Endothelial cell (in vitro differentiated cells): ENCODE data around the gene TTC23. TPM values are rescaled to one million over a fixed set of nuclear protein-coding genes. Genes with fewer than 3 reads are reported as not detected.

Experiments
- DNase-seq: peaks from one replicate; pipeline ENCODE4 v3.0.0; 2021; ENCODE audit warnings: low spot score
- H3K27ac Mint-ChIP-seq: one replicate; pipeline ENCODE4 v1.8.0; 2021; ENCODE audit warnings: mixed read lengths, inconsistent platforms; ENCODE audit not compliant: unreplicated experiment
- H3K27me3 Mint-ChIP-seq: one replicate; pipeline ENCODE4 v1.8.0; 2021; ENCODE audit warnings: mild to moderate bottlenecking, moderate library complexity, mixed read lengths, inconsistent platforms; ENCODE audit not compliant: unreplicated experiment
- H3K36me3 Mint-ChIP-seq: one replicate; pipeline ENCODE4 v1.8.0; 2021; ENCODE audit warnings: mild to moderate bottlenecking, low read depth, mixed read lengths, inconsistent platforms; ENCODE audit not compliant: unreplicated experiment
- H3K4me1 Mint-ChIP-seq: one replicate; pipeline ENCODE4 v1.8.0; 2021; ENCODE audit warnings: mild to moderate bottlenecking, mixed read lengths, inconsistent platforms; ENCODE audit not compliant: unreplicated experiment
- H3K4me3 Mint-ChIP-seq: one replicate; pipeline ENCODE4 v1.8.0; 2021; ENCODE audit warnings: mild to moderate bottlenecking, mixed read lengths, inconsistent platforms; ENCODE audit not compliant: unreplicated experiment
- H3K9me3 Mint-ChIP-seq: one replicate; pipeline ENCODE4 v1.8.0; 2021; ENCODE audit warnings: mixed read lengths, inconsistent platforms; ENCODE audit not compliant: unreplicated experiment
- CTCF ChIP-seq: fragments of 200-600 bp; sonication (generic); IDR thresholded peaks from one replicate; pipeline ENCODE4 v1.5.0; 2021; ENCODE audit warnings: antibody characterized with exemption; ENCODE audit not compliant: unreplicated experiment
- total RNA-seq: library from RNA; stranded (reverse); fragmentation: NEBNext Ultra II Directional; extraction: Animal tissue kit (Norgen Biotek cat#: 25700); gene quantifications from one replicate; pipeline ENCODE4 v1.2.1, GENCODE V29; 2021; ENCODE audit not compliant: unreplicated experiment

Gene TTC23
- total RNA-seq, 1 donor from 2014 or later, result 24.3 TPM

- H3K4me1 Mint-ChIP-seq, result peaks cover 4% of the 10 kb centered on the region
- peaks cover 1% of the 10 kb centered on the region for H3K27me3 Mint-ChIP-seq
- no peak overlapping the region for H3K27ac Mint-ChIP-seq
- DNase-seq, result no peak
- no peak for TF ChIP-seq CTCF
- H3K4me3 Mint-ChIP-seq, result no peak overlapping the region
- H3K36me3 Mint-ChIP-seq, result peaks cover 26% of the 10 kb centered on the region
- H3K9me3 Mint-ChIP-seq, result peaks cover 9% of the 10 kb centered on the region
Observed at GRCh38 chr15:99187936-99188335, 61.4 kb downstream of the TTC23 start.

GRCh38 chr15:99185414-99186130 is 63.8 kb downstream of the TTC23 start:
- Mint-ChIP-seq H3K27me3 (peaks cover 2% of the 10 kb centered on the region), H3K4me1 (peaks cover 16% of the 10 kb centered on the region), H3K9me3 (no peaks in the 10 kb centered on the region), H3K36me3 (peaks cover 7% of the 10 kb centered on the region), H3K4me3 (no peak overlapping the region), H3K27ac (no peak overlapping the region)
- TF ChIP-seq CTCF, result no peak
- DNase-seq, result no peak

GRCh38 chr15:99182791-99183190 is 66.6 kb downstream of the TTC23 start:
- Mint-ChIP-seq H3K27ac (no peak overlapping the region), H3K4me1 (peaks cover 16% of the 10 kb centered on the region)
- TF ChIP-seq CTCF, result no peak

GRCh38 chr15:99181545-99181971 is 67.8 kb downstream of the TTC23 start:
- peaks cover 10% of the 10 kb centered on the region for H3K36me3 Mint-ChIP-seq

More at GRCh38 chr15:99182791-99183190, 66.6 kb downstream of the TTC23 start:
- peaks cover 2% of the 10 kb centered on the region for H3K27me3 Mint-ChIP-seq
- DNase-seq, result no peak
- H3K4me3 Mint-ChIP-seq, result no peak overlapping the region
- H3K9me3 Mint-ChIP-seq, result no peaks in the 10 kb centered on the region
- peaks cover 10% of the 10 kb centered on the region for H3K36me3 Mint-ChIP-seq

More at GRCh38 chr15:99181545-99181971, 67.8 kb downstream of the TTC23 start:
- TF ChIP-seq CTCF, result no peak
- no peak overlapping the region for H3K4me3 Mint-ChIP-seq
- no peaks in the 10 kb centered on the region for H3K9me3 Mint-ChIP-seq
- peak overlapping the region; percentile 22 for H3K27ac Mint-ChIP-seq
- H3K27me3 Mint-ChIP-seq, result peaks cover 2% of the 10 kb centered on the region
- peaks cover 16% of the 10 kb centered on the region for H3K4me1 Mint-ChIP-seq
- no peak for DNase-seq
